Stimulated activated CD4-positive, alpha-beta T cell treated with anti-CD3 and anti-CD28 coated beads, Interleukin-12 subunit alpha, Interleukin-12 subunit beta, amount 100 ng/mL, for 24 hours (primary cell): ENCODE results near the gene PACSIN2.
"Not testable (repeated sequence)": the region's sequence is repeated elsewhere in the genome, so short reads cannot be mapped to it uniquely, and the experiment has no call there.

ENCODE experiments used
- DNase-seq, 2 experiments: peaks; one replicate each; pipeline ENCODE4 v3.0.0-alpha.2; 2020; ENCODE audit warnings: low read depth in 2 of 2

PACSIN2 gene

GRCh38 chr22:42966497-42966896 lies 48.5 kb downstream of the PACSIN2 start:
- DNase-seq, result no peak

DNA sequence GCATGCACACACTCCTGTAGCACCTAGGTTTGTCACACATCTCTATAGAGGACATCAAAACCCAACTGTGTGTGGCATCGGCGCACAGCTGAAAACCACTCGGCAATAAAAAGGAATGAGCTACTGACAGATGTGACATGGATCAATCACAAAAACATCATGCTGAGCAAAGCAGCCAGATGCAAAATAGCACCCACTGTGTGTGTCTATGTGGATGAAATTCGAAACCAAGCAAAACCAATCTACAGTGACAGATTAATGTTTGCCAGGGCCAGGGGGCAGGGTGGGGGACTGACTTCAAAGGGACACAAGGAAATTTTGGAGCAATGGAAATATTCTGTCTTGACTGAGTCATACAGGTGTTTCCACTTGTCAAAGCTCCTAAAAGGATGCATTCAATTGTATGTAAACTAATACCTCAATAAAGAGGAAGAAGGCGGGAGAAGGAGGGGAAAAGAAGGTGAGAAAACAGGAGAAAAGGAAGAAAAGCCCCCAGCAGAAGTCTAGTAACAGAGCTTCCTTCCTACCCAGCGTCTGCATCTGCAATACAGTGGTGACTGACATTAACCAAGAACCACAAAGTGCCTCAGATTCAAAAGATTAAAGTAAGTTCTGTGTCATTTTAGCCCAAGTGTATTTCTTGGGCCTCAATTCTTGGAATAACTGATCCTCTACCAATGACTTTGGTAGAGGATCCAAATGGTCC lies 49.8 kb downstream of the PACSIN2 start:
- peak in 1 of 2 experiments; percentile 17 for DNase-seq

- no peak for DNase-seq
These were observed 51.7 kb downstream of the PACSIN2 start for GRCh38 chr22:42963231-42963595.

DNA sequence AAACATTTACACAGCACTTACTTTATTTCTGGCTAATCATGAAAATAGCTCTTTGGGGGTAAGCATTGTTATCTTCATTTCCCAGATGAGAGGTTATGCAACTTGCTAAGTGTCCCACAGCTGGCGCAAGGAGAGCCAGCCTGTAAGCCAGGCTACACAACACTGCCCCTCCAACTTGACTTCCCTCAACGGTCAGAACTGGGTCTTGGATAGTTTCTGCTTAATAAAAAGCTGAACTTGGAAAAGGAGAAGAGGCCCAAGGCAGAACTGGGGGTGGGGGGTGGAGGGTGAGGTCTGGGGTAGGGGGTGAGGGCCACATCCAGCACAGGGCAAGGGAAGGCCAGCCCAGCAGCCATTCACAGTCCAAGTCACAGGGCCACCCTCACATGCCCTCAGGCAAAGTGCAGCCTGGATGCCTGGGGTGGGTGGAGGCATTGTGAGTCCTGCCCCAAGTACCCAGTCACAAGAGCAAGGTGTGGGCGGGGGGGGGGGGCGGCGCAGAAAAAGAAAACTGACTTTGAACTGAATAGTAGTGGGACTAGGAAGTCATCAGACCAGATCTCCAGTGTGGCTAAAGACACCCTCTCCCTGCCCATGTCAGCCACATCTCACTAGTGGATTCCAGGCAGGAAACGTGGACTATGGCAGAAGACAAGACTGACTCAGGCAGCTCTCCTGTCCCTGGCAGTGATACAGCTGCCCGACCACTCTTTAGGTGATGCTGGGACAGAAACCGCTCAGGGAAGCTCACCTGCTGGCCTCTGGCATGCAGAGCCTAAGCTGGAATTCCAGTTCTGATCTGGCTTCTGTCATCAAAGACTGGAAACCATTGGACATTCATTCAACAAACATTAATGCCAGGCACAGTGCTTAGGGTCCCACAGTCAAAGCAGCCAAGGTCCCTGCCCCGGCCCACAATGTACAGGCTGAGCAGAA lies 52.4 kb downstream of the PACSIN2 start:
- DNase-seq, result no peak

DNA sequence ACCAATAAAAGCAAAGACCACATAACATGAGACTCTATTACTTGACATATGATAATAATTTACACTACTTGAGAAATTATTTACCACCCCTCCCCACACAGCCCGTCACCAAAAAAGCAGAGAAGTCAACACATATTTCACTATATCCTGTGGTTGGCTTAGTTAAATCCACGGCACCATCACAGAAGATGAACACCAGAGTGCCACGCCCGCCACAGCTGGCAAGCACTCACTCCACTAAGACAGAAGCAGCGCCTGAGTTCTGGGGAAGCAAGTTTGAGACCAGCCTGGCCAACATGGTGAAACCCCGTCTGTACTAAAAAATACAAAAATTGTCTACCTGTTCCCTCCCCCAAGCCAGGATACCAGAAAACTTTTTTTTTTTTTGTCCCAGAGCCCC lies 53.1 kb downstream of the PACSIN2 start:
- DNase-seq, result no peak

DNA sequence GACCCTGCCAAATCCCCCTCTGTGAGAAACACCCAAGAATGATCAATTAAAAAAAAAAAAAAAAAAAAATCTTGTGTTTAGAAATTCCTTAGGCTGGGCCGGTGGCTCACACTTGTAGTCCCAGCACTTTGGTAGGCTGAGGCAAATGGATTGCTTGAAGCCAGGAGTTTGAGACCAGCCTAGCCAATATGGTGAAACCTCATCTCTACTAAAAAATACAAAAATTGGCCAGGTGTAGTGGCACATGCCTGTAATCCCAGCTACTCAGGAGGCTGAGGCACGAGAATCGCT lies 53.6 kb downstream of the PACSIN2 start:
- not testable (repeated sequence) for DNase-seq

GRCh38 chr22:42960531-42961399 lies 54.2 kb downstream of the PACSIN2 start:
- DNase-seq, result no peak

DNA sequence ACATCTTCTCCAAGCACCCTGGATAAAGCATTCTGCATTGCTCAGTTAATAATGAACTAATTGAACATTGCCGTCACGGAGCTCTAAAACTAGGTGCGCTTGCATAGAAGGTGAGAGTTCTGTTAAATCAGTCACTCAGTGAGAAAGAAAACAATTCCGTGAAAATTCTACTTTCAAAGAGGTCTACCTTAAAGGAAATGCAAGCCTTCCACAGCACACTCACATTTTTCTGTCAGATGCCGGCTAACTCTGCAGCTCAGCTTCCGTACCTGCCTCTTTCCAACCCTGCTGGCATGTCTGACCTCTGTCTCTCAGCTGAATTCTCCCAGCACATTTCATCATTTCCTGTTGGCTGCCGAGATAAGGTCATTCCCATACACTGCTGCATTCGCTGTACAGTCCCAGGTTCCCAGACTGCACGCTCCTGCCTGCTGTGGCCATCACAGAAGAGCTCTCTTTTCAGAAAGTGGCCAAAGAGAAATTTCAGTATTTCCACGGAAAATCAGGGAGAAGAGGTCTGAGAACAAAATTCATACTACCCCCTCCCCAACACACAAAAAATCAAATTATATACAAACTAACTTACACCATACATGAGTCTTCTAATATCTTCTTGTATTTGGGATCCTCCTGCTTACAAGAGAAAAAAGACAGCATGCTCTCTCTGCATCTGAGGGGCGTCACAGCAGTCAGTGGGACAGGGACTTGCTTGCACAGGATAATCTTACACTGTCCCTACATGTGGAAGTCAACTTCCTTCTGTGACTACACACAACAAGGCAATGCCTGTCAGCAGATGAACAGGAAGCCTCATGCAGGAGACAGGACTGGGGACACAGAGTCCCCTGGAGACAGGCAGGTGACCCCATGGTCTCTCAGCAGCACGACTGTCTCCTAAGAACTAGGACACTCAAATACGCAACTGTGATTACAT lies 55.1 kb downstream of the PACSIN2 start:
- DNase-seq, result no peak

DNA sequence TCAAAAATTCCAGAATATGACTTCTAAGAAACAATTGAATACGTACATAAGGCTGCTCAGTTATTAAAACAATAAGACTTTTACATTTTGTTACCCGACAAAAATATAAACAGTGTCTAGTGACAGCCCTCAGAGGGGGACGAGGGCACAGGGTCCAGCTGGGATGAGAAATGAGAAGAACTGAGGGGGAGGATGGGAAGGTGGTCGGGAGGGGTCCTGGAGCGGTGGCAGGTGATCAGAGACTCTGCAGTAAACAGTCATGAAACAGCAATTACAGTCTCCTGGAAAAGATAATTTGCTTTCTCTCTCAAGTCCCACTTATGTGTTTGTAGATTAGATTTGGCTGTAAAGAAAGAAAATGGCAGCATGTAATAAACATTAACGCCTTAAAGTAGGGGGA lies 56.0 kb downstream of the PACSIN2 start:
- no peak for DNase-seq

DNA sequence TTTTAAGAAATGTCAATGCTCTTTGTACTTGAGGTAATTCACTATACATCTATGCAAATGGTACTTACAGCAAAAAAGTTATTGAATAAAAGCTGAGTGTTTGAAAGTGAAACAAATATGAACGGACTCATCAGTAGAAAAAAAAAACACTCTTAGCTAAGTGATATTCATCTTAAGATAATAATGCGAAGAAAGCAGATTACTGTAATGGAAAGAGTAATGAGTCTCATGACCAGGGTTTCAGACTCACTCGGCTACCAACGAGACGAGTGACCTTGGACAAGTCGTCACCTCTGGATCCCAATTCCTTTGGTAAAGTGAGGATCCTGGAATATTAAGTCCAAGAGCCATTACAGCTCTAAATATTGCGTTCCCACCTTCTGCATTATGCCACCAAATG lies 57.0 kb downstream of the PACSIN2 start:
- DNase-seq, result no peak

GRCh38 chr22:42957544-42957943 lies 57.4 kb downstream of the PACSIN2 start:
- no peak for DNase-seq

DNA sequence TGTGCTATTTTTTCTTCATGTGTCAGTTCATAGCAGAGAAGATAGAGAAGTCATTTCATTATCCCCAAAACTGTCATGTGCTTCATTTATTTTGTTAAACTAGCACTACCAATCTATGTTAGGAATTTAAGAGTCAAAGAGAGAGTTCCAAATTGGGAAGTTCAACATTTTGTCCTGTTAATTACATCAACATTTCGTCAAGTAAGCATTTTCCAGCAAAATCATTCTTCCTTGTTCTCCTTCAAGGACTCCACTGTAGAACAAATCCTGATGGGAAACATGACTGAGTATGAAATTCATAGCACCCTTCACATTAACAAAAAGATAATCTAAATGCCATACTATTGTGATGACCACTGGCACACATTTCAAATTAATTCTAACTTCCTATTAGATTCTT lies 59.1 kb downstream of the PACSIN2 start:
- no peak for DNase-seq

DNA sequence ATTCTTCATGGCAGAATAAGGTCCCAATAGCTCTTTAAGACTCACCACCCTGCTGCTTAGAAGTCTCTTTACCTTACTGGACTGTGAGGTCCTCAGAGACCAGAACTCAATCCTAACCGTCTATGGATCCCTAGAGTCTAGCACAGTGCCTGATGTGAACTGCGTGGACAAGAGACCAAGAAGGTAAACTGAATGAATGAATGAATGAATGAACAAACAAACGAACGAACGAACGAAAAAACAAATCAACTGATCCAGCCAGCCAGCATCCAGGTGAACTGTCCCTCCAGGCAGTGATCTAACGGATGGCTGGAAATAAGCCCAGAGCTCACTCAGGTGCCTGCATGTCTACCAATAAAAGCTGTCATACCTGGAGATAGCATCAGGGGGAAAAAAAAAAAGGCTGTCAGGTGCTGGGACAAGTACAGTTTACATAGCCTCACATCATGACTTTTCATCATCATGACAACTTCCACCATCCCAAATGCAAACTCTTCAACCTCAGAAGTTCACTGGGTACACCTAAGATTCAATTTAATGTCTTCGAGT lies 59.8 kb downstream of the PACSIN2 start:
- no peak for DNase-seq

DNA sequence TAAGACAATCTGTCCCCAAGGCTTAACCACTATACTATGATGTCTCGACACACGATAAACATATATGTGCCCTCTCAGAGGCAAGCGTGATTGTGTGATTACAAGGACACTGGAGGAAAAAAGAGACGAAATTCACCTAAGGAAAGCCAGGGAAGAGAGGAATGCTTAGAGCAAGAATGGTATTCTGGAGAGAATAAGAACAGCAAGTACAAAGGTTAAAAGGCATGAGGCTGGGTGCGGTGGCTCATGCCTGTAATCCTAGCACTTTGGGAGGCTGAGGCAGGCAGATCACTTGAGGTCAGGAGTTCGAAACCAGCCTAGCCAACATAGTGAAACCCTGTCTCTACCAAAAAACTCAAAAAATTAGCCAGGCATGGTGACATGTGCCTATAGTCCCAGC lies 61.2 kb downstream of the PACSIN2 start:
- not testable (repeated sequence) for DNase-seq

- DNase-seq, result no peak
These were observed 63.7 kb downstream of the PACSIN2 start for GRCh38 chr22:42951093-42951710.

DNA sequence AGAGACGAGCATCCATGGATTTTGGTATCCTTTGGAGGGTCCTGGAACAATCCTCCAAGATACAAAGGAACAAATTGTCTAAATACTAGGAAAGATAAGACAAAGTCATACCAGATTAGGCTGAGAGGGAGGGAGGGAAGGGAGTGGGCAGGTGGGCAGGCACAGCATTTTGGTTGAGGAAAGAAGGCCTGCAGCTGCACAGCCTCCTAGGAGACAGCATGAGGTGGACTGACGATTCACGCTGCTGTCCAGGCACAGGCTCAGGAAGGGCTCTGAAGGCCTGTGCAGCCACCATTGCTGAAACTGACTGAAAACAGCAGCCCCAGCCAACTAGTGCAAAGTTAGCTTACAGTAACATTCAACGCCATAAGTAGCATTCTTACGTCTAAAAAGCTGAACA lies 64.7 kb downstream of the PACSIN2 start:
- DNase-seq, result no peak

GRCh38 chr22:42949159-42949558 lies 65.8 kb downstream of the PACSIN2 start:
- no peak for DNase-seq

- DNase-seq, result no peak
These were observed 66.7 kb downstream of the PACSIN2 start for GRCh38 chr22:42948294-42948693.

DNA sequence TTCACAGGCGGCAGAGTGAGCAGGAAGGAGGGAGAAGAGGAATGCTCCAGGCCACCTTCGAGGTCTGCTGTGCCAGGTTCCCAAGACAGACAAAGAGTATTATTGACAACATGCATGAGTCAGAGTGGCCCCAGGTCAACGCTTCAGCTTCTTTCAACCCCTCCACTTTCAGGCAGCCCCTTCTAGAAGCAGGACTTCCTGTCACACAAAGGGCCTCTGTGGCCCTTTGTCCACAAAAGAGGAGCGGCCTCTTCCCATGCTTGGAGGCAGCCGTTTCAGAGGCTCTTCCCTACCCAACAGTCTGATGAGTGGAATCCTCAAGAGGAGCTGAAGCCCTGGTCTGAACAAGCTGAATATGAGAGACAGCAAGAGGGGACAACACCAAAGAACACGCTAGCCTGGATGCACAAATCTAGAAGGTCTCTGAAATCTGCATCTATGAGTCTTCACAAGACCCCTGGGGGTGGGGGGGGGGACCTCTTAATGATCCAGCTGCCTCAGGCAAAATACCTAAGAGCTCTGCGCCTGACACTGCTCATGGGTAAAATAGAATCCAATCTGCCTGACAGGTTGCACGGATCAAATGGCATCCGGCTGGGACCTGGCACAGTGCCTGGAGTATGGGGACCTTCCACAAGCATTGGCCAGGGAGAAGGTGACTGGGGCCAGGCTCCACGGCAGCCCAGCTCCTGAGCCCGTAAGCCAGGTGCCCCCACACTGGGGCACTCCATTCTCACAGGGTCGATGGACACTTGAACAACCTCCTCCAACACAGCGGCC lies 67.5 kb downstream of the PACSIN2 start:
- no peak for DNase-seq
